ENCODE data around the gene PDE6G.

PDE6G gene

GRCh38 chr17:81695801-81696200, 39.5 kb upstream of the PDE6G start:
- H3K36me3 ChIP-seq (ENCODE audit: control insufficient read depth in 2 of 2, insufficient read depth in 2 of 2, low read length in 2 of 2), result peaks cover 41 to 55% of the 10 kb centered on the region in 2 donors
- H3K27me3 ChIP-seq (ENCODE audit: control insufficient read depth in 1 of 2, insufficient read depth in 2 of 2, low read length in 2 of 2), result no peaks in the 10 kb centered on the region
- no peak overlapping the region for H3K27ac ChIP-seq (ENCODE audit: low read length)
- no peaks in the 10 kb centered on the region for H3K4me1 ChIP-seq (ENCODE audit: control insufficient read depth, insufficient read depth, low read length)
- H3K9me3 ChIP-seq (ENCODE audit: control insufficient read depth in 2 of 2, low read length in 2 of 2), result no peaks in the 10 kb centered on the region
- no peak overlapping the region for H3K9ac ChIP-seq (ENCODE audit: low read length in 2 of 2)
- no peak overlapping the region for H3K4me3 ChIP-seq (ENCODE audit: low read length in 2 of 2)

- H3K4me3 ChIP-seq (ENCODE audit: low read length in 2 of 2), result no peak overlapping the region
- H3K9me3 ChIP-seq (ENCODE audit: control insufficient read depth in 2 of 2, low read length in 2 of 2), result no peaks in the 10 kb centered on the region
- H3K9ac ChIP-seq (ENCODE audit: low read length in 2 of 2), result no peak overlapping the region
- no peaks in the 10 kb centered on the region for H3K4me1 ChIP-seq (ENCODE audit: control insufficient read depth, insufficient read depth, low read length)
- no peak overlapping the region for H3K27ac ChIP-seq (ENCODE audit: low read length)
- no peaks in the 10 kb centered on the region for H3K27me3 ChIP-seq (ENCODE audit: control insufficient read depth in 1 of 2, insufficient read depth in 2 of 2, low read length in 2 of 2)
- H3K36me3 ChIP-seq (ENCODE audit: control insufficient read depth in 2 of 2, insufficient read depth in 2 of 2, low read length in 2 of 2), result peaks cover 45 to 60% of the 10 kb centered on the region in 2 donors
These were observed 38.9 kb upstream of the PDE6G start for GRCh38 chr17:81695211-81695610.

GRCh38 chr17:81694810-81695209, 38.5 kb upstream of the PDE6G start:
- no peaks in the 10 kb centered on the region for H3K27me3 ChIP-seq (ENCODE audit: control insufficient read depth in 1 of 2, insufficient read depth in 2 of 2, low read length in 2 of 2)
- no peak overlapping the region for H3K4me3 ChIP-seq (ENCODE audit: low read length in 2 of 2)
- no peak overlapping the region for H3K9ac ChIP-seq (ENCODE audit: low read length in 2 of 2)
- H3K9me3 ChIP-seq (ENCODE audit: control insufficient read depth in 2 of 2, low read length in 2 of 2), result no peaks in the 10 kb centered on the region
- H3K27ac ChIP-seq (ENCODE audit: low read length), result no peak overlapping the region
- H3K4me1 ChIP-seq (ENCODE audit: control insufficient read depth, insufficient read depth, low read length), result no peaks in the 10 kb centered on the region
- peaks cover 45 to 61% of the 10 kb centered on the region in 2 donors for H3K36me3 ChIP-seq (ENCODE audit: control insufficient read depth in 2 of 2, insufficient read depth in 2 of 2, low read length in 2 of 2)

GRCh38 chr17:81693509-81694210, 37.3 kb upstream of the PDE6G start:
- Histone ChIP-seq H3K27me3 (ENCODE audit: control insufficient read depth in 1 of 2, insufficient read depth in 2 of 2, low read length in 2 of 2) (no peaks in the 10 kb centered on the region), H3K4me1 (ENCODE audit: control insufficient read depth, insufficient read depth, low read length) (no peaks in the 10 kb centered on the region), H3K27ac (ENCODE audit: low read length) (no peak overlapping the region), H3K9ac (ENCODE audit: low read length in 2 of 2) (no peak overlapping the region), H3K9me3 (ENCODE audit: control insufficient read depth in 2 of 2, low read length in 2 of 2) (no peaks in the 10 kb centered on the region), H3K4me3 (ENCODE audit: low read length in 2 of 2) (no peak overlapping the region), H3K36me3 (ENCODE audit: control insufficient read depth in 2 of 2, insufficient read depth in 2 of 2, low read length in 2 of 2) (peaks cover 44 to 68% of the 10 kb centered on the region in 2 donors)

- H3K27me3 ChIP-seq (ENCODE audit: control insufficient read depth in 1 of 2, insufficient read depth in 2 of 2, low read length in 2 of 2), result no peaks in the 10 kb centered on the region
- H3K27ac ChIP-seq (ENCODE audit: low read length), result no peak overlapping the region
- H3K36me3 ChIP-seq (ENCODE audit: control insufficient read depth in 2 of 2, insufficient read depth in 2 of 2, low read length in 2 of 2), result peaks cover 33 to 62% of the 10 kb centered on the region in 2 donors
These were observed 35.3 kb upstream of the PDE6G start for GRCh38 chr17:81691608-81692007.

GRCh38 chr17:81691196-81691595, 34.9 kb upstream of the PDE6G start:
- no peaks in the 10 kb centered on the region for H3K9me3 ChIP-seq (ENCODE audit: control insufficient read depth in 2 of 2, low read length in 2 of 2)
- H3K27me3 ChIP-seq (ENCODE audit: control insufficient read depth in 1 of 2, insufficient read depth in 2 of 2, low read length in 2 of 2), result no peaks in the 10 kb centered on the region
- peaks cover 2% of the 10 kb centered on the region for H3K4me1 ChIP-seq (ENCODE audit: control insufficient read depth, insufficient read depth, low read length)
- no peak overlapping the region for H3K27ac ChIP-seq (ENCODE audit: low read length)
- peaks cover 37 to 63% of the 10 kb centered on the region in 2 donors for H3K36me3 ChIP-seq (ENCODE audit: control insufficient read depth in 2 of 2, insufficient read depth in 2 of 2, low read length in 2 of 2)
- no peak overlapping the region for H3K4me3 ChIP-seq (ENCODE audit: low read length in 2 of 2)
- H3K9ac ChIP-seq (ENCODE audit: low read length in 2 of 2), result no peak overlapping the region

More at GRCh38 chr17:81691608-81692007, 35.3 kb upstream of the PDE6G start:
- Histone ChIP-seq H3K4me3 (ENCODE audit: low read length in 2 of 2) (no peak overlapping the region), H3K4me1 (ENCODE audit: control insufficient read depth, insufficient read depth, low read length) (no peaks in the 10 kb centered on the region), H3K9ac (ENCODE audit: low read length in 2 of 2) (no peak overlapping the region), H3K9me3 (ENCODE audit: control insufficient read depth in 2 of 2, low read length in 2 of 2) (no peaks in the 10 kb centered on the region)

GRCh38 chr17:81690549-81690948, 34.2 kb upstream of the PDE6G start:
- Histone ChIP-seq H3K4me3 (ENCODE audit: low read length in 2 of 2) (no peak overlapping the region), H3K27me3 (ENCODE audit: control insufficient read depth in 1 of 2, insufficient read depth in 2 of 2, low read length in 2 of 2) (no peaks in the 10 kb centered on the region), H3K36me3 (ENCODE audit: control insufficient read depth in 2 of 2, insufficient read depth in 2 of 2, low read length in 2 of 2) (peaks cover 35 to 59% of the 10 kb centered on the region in 2 donors), H3K9ac (ENCODE audit: low read length in 2 of 2) (no peak overlapping the region), H3K4me1 (ENCODE audit: control insufficient read depth, insufficient read depth, low read length) (peaks cover 4% of the 10 kb centered on the region), H3K27ac (ENCODE audit: low read length) (no peak overlapping the region), H3K9me3 (ENCODE audit: control insufficient read depth in 2 of 2, low read length in 2 of 2) (no peaks in the 10 kb centered on the region)

GRCh38 chr17:81690066-81690465, 33.7 kb upstream of the PDE6G start:
- H3K4me1 ChIP-seq (ENCODE audit: control insufficient read depth, insufficient read depth, low read length), result peaks cover 9% of the 10 kb centered on the region
- H3K4me3 ChIP-seq (ENCODE audit: low read length in 2 of 2), result no peak overlapping the region
- no peak overlapping the region for H3K27ac ChIP-seq (ENCODE audit: low read length)
- H3K9me3 ChIP-seq (ENCODE audit: control insufficient read depth in 2 of 2, low read length in 2 of 2), result no peaks in the 10 kb centered on the region
- H3K9ac ChIP-seq (ENCODE audit: low read length in 2 of 2), result no peak overlapping the region
- H3K36me3 ChIP-seq (ENCODE audit: control insufficient read depth in 2 of 2, insufficient read depth in 2 of 2, low read length in 2 of 2), result peaks cover 34 to 54% of the 10 kb centered on the region in 2 donors
- no peaks in the 10 kb centered on the region for H3K27me3 ChIP-seq (ENCODE audit: control insufficient read depth in 1 of 2, insufficient read depth in 2 of 2, low read length in 2 of 2)

GRCh38 chr17:81688616-81689015, 32.3 kb upstream of the PDE6G start:
- Histone ChIP-seq H3K27ac (ENCODE audit: low read length) (no peak overlapping the region), H3K9me3 (ENCODE audit: control insufficient read depth in 2 of 2, low read length in 2 of 2) (no peaks in the 10 kb centered on the region), H3K27me3 (ENCODE audit: control insufficient read depth in 1 of 2, insufficient read depth in 2 of 2, low read length in 2 of 2) (no peaks in the 10 kb centered on the region), H3K4me1 (ENCODE audit: control insufficient read depth, insufficient read depth, low read length) (peaks cover 15% of the 10 kb centered on the region), H3K36me3 (ENCODE audit: control insufficient read depth in 2 of 2, insufficient read depth in 2 of 2, low read length in 2 of 2) (peaks cover 23 to 44% of the 10 kb centered on the region in 2 donors), H3K9ac (ENCODE audit: low read length in 2 of 2) (no peak overlapping the region), H3K4me3 (ENCODE audit: low read length in 2 of 2) (no peak overlapping the region)

GRCh38 chr17:81687770-81688541, 31.6 kb upstream of the PDE6G start:
- Histone ChIP-seq H3K27ac (ENCODE audit: low read length) (no peak overlapping the region), H3K4me1 (ENCODE audit: control insufficient read depth, insufficient read depth, low read length) (peaks cover 20% of the 10 kb centered on the region), H3K36me3 (ENCODE audit: control insufficient read depth in 2 of 2, insufficient read depth in 2 of 2, low read length in 2 of 2) (peaks cover 23 to 41% of the 10 kb centered on the region in 2 donors), H3K4me3 (ENCODE audit: low read length in 2 of 2) (no peak overlapping the region), H3K9me3 (ENCODE audit: control insufficient read depth in 2 of 2, low read length in 2 of 2) (no peaks in the 10 kb centered on the region), H3K27me3 (ENCODE audit: control insufficient read depth in 1 of 2, insufficient read depth in 2 of 2, low read length in 2 of 2) (no peaks in the 10 kb centered on the region), H3K9ac (ENCODE audit: low read length in 2 of 2) (no peak overlapping the region)

- H3K4me1 ChIP-seq (ENCODE audit: control insufficient read depth, insufficient read depth, low read length), result peaks cover 26% of the 10 kb centered on the region
- H3K27ac ChIP-seq (ENCODE audit: low read length), result no peak overlapping the region
- no peak overlapping the region for H3K4me3 ChIP-seq (ENCODE audit: low read length in 2 of 2)
- peaks cover 19 to 32% of the 10 kb centered on the region in 2 donors for H3K36me3 ChIP-seq (ENCODE audit: control insufficient read depth in 2 of 2, insufficient read depth in 2 of 2, low read length in 2 of 2)
- no peaks in the 10 kb centered on the region for H3K9me3 ChIP-seq (ENCODE audit: control insufficient read depth in 2 of 2, low read length in 2 of 2)
- no peak overlapping the region for H3K9ac ChIP-seq (ENCODE audit: low read length in 2 of 2)
- no peaks in the 10 kb centered on the region for H3K27me3 ChIP-seq (ENCODE audit: control insufficient read depth in 1 of 2, insufficient read depth in 2 of 2, low read length in 2 of 2)
These were observed 30.3 kb upstream of the PDE6G start for GRCh38 chr17:81686614-81687013.
